ENCODE measurements around the gene RAB40B.

The RAB40B gene

DNA sequence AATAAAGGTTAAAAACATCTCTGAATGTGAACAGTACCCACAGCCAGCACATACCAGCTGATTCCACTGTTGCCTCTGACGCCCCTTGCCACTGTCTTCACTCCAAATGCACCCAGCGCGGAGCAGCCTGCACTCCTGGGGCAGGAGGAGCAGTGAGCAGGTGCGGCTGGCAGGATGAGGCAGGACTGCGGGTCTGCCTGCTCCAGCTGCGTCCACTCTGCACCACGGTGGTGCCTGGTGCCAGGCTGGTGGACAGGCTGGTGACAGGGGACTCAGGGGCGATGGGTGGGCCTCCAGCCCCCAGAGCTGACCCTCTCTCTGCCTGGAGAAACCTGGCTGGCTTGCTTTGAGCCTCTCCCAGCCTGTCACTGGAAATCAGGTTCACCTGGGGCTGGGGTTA is 9.4 kb downstream of the RAB40B start:
- peaks cover 1% of the 10 kb centered on the region for H3K9me3 ChIP-seq (ENCODE audit: control insufficient read depth, low read length)

DNA sequence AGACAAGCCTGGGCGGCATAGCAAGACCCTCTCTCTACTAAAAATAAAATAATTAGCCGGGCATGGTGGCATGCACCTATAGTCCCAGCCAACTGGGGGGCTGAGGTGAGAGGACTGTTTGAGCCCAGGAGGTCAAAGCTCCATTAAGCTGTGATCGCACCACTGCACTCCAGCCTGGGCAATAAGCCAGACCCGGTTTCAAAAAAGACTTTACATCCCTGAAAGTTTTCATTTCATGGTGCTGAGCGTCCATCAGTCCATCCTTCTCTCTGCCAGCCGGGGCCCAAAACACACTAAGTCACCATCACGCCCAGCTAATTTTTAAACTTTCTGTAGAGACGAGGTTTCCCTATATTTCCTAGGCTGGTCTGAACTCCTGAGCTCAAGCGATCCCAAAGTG is 10.6 kb downstream of the RAB40B start:
- 85% methylated on average over 9 of the region's 9 CpGs for WGBS
- H4K8ac ChIP-seq (ENCODE audit: low read length) = no peak overlapping the region

More for the DNA sequence above, 9.4 kb downstream of the RAB40B start:
- no peak overlapping the region for H3K14ac ChIP-seq (ENCODE audit: low read length in 2 of 2)
- H3K4me2 ChIP-seq (ENCODE audit: low read length, poor library complexity, severe bottlenecking) = no peak overlapping the region
- no peak overlapping the region for H2BK15ac ChIP-seq (ENCODE audit: low read depth, poor library complexity, severe bottlenecking)
- no peak overlapping the region for H3K4ac ChIP-seq (ENCODE audit: low read depth in 1 of 2, low read length in 2 of 2)
- no peak overlapping the region for H3K4me3 ChIP-seq (ENCODE audit: insufficient read depth in 1 of 2, low read depth in 1 of 2, low read length in 2 of 2)
- H2BK12ac ChIP-seq (ENCODE audit: low read length in 2 of 2) = no peak overlapping the region
- WGBS = 86% methylated on average over 8 of the region's 8 CpGs
- no peak overlapping the region for H4K91ac ChIP-seq (ENCODE audit: low read length)
- peak overlapping the region; percentile 61 for H2AK5ac ChIP-seq (ENCODE audit: low read length, severe bottlenecking)
- no peak for DNase-seq
- H2BK120ac ChIP-seq (ENCODE audit: low read depth, low read length) = no peak overlapping the region
- no peaks in the 10 kb centered on the region for H3K27me3 ChIP-seq (ENCODE audit: control insufficient read depth in 1 of 2, insufficient read depth in 1 of 2, low read length in 2 of 2)
- H3K27ac ChIP-seq (ENCODE audit: low read length, poor library complexity, severe bottlenecking) = no peak overlapping the region
- no peak overlapping the region for H4K8ac ChIP-seq (ENCODE audit: low read length)
- peaks cover 11% of the 10 kb centered on the region for H3K79me1 ChIP-seq (replicated peaks; ENCODE audit: low read length, poor library complexity, severe bottlenecking)
- peaks cover 0 to 27% of the 10 kb centered on the region in 2 experiments for H3K36me3 ChIP-seq (ENCODE audit: control insufficient read depth in 1 of 2, insufficient read depth in 2 of 2, low read depth in 1 of 2, low read length in 2 of 2)
- H3K4me1 ChIP-seq (ENCODE audit: control insufficient read depth, insufficient read depth, low read depth, low read length) = peaks cover 28% of the 10 kb centered on the region
- H3K23ac ChIP-seq (ENCODE audit: low read length in 2 of 2) = no peak overlapping the region
- H3K18ac ChIP-seq (ENCODE audit: low read depth in 1 of 2, low read length in 2 of 2) = no peak overlapping the region
- no peak overlapping the region for H2AFZ ChIP-seq (ENCODE audit: low read depth, low read length)
- no peak overlapping the region for H3K9ac ChIP-seq (ENCODE audit: low read length)
- no peak overlapping the region for H2BK5ac ChIP-seq (ENCODE audit: low read depth, low read length, poor library complexity, severe bottlenecking)

DNA sequence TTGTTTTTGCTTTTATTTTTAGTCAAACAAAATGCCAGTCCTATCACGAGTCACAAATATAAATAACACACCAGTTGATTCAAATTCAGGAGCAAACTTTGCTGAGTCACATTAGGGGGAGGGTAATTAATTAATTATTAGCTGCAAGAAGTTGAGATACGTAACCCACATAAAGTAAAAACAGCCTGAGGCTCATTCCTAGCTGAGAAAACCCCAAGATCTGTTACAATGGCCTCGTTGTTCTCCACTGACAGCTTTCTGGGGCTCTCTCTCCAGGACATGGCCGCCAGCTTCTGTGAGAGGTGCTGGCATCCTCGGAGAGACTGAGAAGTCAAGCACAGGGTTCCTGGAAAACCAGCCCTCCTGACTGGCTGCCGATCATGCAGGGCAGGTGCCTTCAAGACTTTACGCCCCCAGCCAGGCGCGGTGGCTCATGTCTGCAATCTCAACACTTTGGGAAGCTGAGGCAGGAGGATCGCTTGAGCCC is 11.1 kb downstream of the RAB40B start:
- no peak overlapping the region for H2BK12ac ChIP-seq (ENCODE audit: low read length in 2 of 2)
- no peak overlapping the region for H3K4me3 ChIP-seq (ENCODE audit: insufficient read depth in 1 of 2, low read depth in 1 of 2, low read length in 2 of 2)
- H3K4me2 ChIP-seq (ENCODE audit: low read length, poor library complexity, severe bottlenecking) = peak overlapping the region; percentile 27
- peaks cover 14% of the 10 kb centered on the region for H3K79me1 ChIP-seq (replicated peaks; ENCODE audit: low read length, poor library complexity, severe bottlenecking)
- H4K8ac ChIP-seq (ENCODE audit: low read length) = no peak overlapping the region
- H3K4me1 ChIP-seq (ENCODE audit: control insufficient read depth, insufficient read depth, low read depth, low read length) = peaks cover 29% of the 10 kb centered on the region
- H2BK15ac ChIP-seq (ENCODE audit: low read depth, poor library complexity, severe bottlenecking) = no peak overlapping the region
- no peak overlapping the region for H3K23ac ChIP-seq (ENCODE audit: low read length in 2 of 2)
- peaks cover 0 to 27% of the 10 kb centered on the region in 2 experiments for H3K36me3 ChIP-seq (ENCODE audit: control insufficient read depth in 1 of 2, insufficient read depth in 2 of 2, low read depth in 1 of 2, low read length in 2 of 2)
- H3K4ac ChIP-seq (ENCODE audit: low read depth in 1 of 2, low read length in 2 of 2) = no peak overlapping the region
- H3K14ac ChIP-seq (ENCODE audit: low read length in 2 of 2) = no peak overlapping the region
- H3K27me3 ChIP-seq (ENCODE audit: control insufficient read depth in 1 of 2, insufficient read depth in 1 of 2, low read length in 2 of 2) = no peaks in the 10 kb centered on the region
- no peak overlapping the region for H4K91ac ChIP-seq (ENCODE audit: low read length)
- H2AK5ac ChIP-seq (ENCODE audit: low read length, severe bottlenecking) = no peak overlapping the region
- no peak overlapping the region for H2BK120ac ChIP-seq (ENCODE audit: low read depth, low read length)
- no peak overlapping the region for H3K18ac ChIP-seq (ENCODE audit: low read depth in 1 of 2, low read length in 2 of 2)
- WGBS = 88% methylated on average over 9 of the region's 10 CpGs
- H3K27ac ChIP-seq (ENCODE audit: low read length, poor library complexity, severe bottlenecking) = peak overlapping the region; percentile 94
- H3K9me3 ChIP-seq (ENCODE audit: control insufficient read depth, low read length) = no peaks in the 10 kb centered on the region
- no peak overlapping the region for H2AFZ ChIP-seq (ENCODE audit: low read depth, low read length)
- peak overlapping the region; percentile 33 for H2BK5ac ChIP-seq (ENCODE audit: low read depth, low read length, poor library complexity, severe bottlenecking)
- no peak for DNase-seq
- no peak overlapping the region for H3K9ac ChIP-seq (ENCODE audit: low read length)

More for the DNA sequence above, 10.6 kb downstream of the RAB40B start:
- no peak overlapping the region for H3K14ac ChIP-seq (ENCODE audit: low read length in 2 of 2)
- H3K79me1 ChIP-seq (replicated peaks; ENCODE audit: low read length, poor library complexity, severe bottlenecking) = peaks cover 14% of the 10 kb centered on the region
- no peak overlapping the region for H2BK15ac ChIP-seq (ENCODE audit: low read depth, poor library complexity, severe bottlenecking)
- H3K4me1 ChIP-seq (ENCODE audit: control insufficient read depth, insufficient read depth, low read depth, low read length) = peaks cover 29% of the 10 kb centered on the region
- no peak overlapping the region for H3K4ac ChIP-seq (ENCODE audit: low read depth in 1 of 2, low read length in 2 of 2)
- no peak overlapping the region for H2BK5ac ChIP-seq (ENCODE audit: low read depth, low read length, poor library complexity, severe bottlenecking)
- H3K4me2 ChIP-seq (ENCODE audit: low read length, poor library complexity, severe bottlenecking) = no peak overlapping the region
- H3K9ac ChIP-seq (ENCODE audit: low read length) = no peak overlapping the region
- no peak overlapping the region for H2AFZ ChIP-seq (ENCODE audit: low read depth, low read length)
- H2BK120ac ChIP-seq (ENCODE audit: low read depth, low read length) = no peak overlapping the region
- no peaks in the 10 kb centered on the region for H3K27me3 ChIP-seq (ENCODE audit: control insufficient read depth in 1 of 2, insufficient read depth in 1 of 2, low read length in 2 of 2)
- no peak overlapping the region for H4K91ac ChIP-seq (ENCODE audit: low read length)
- H2AK5ac ChIP-seq (ENCODE audit: low read length, severe bottlenecking) = no peak overlapping the region
- DNase-seq = no peak
- H3K9me3 ChIP-seq (ENCODE audit: control insufficient read depth, low read length) = no peaks in the 10 kb centered on the region
- no peak overlapping the region for H3K23ac ChIP-seq (ENCODE audit: low read length in 2 of 2)
- H3K27ac ChIP-seq (ENCODE audit: low read length, poor library complexity, severe bottlenecking) = peak overlapping the region; percentile 94
- H3K36me3 ChIP-seq (ENCODE audit: control insufficient read depth in 1 of 2, insufficient read depth in 2 of 2, low read depth in 1 of 2, low read length in 2 of 2) = peaks cover 0 to 27% of the 10 kb centered on the region in 2 experiments
- no peak overlapping the region for H3K4me3 ChIP-seq (ENCODE audit: insufficient read depth in 1 of 2, low read depth in 1 of 2, low read length in 2 of 2)
- no peak overlapping the region for H2BK12ac ChIP-seq (ENCODE audit: low read length in 2 of 2)
- H3K18ac ChIP-seq (ENCODE audit: low read depth in 1 of 2, low read length in 2 of 2) = no peak overlapping the region

DNA sequence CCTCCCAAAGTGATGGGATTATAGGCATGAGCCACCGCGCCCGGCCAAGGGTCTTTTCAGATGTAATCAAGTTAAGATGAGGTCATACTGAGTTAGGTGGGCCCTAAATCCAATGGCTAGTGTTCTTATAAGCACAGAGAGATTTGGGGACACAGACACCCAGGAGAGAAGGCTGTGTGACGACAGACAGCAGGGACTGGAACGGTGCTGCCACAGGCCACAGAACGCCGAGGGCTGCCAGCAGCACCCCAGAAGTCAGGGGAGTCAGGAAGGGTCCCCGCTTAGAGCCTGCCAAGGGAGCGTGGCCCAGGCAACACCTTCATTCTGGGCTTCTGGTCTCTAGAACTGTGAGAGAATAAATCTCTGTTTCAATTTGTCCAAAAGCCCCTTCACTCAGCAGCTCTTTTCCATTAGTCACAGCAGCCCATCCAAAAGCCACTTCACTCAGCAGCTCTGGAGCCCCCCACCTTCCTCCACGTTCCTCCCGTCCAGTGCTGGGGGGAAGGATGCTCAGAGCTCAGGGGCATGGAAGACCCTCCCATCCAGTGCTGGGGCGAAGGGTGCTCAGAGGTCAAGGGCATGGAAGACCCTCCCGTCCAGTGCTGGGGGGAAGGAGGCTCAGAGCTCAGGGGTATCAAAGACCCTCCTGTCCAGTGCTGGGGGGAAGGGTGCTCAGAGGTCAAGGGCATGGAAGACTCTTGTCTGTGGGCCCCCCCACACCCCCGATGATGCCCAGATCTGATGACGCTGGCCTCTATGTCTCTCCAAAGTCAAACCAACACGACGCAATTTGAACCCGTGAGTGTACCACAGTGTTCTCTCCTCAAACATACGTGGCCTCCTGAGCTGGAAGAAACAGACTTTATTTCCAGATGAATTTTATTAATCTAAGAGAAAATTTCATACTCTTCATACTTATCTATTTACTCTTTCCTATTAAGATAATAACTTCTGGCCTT is 11.9 kb downstream of the RAB40B start:
- 91% methylated on average over 18 of the region's 19 CpGs for WGBS
- Histone ChIP-seq H2AK5ac (ENCODE audit: low read length, severe bottlenecking) (peak overlapping the region; percentile 66), H2AFZ (ENCODE audit: low read depth, low read length) (no peak overlapping the region), H2BK5ac (ENCODE audit: low read depth, low read length, poor library complexity, severe bottlenecking) (peak overlapping the region; percentile 1), H3K36me3 (ENCODE audit: control insufficient read depth in 1 of 2, insufficient read depth in 2 of 2, low read depth in 1 of 2, low read length in 2 of 2) (peaks cover 0 to 21% of the 10 kb centered on the region in 2 experiments), H3K27ac (ENCODE audit: low read length, poor library complexity, severe bottlenecking) (peak overlapping the region; percentile 74), H3K9me3 (ENCODE audit: control insufficient read depth, low read length) (peaks cover 4% of the 10 kb centered on the region), H3K23ac (ENCODE audit: low read length in 2 of 2) (no peak overlapping the region), H3K9ac (ENCODE audit: low read length) (no peak overlapping the region), H3K4ac (ENCODE audit: low read depth in 1 of 2, low read length in 2 of 2) (no peak overlapping the region), H3K27me3 (ENCODE audit: control insufficient read depth in 1 of 2, insufficient read depth in 1 of 2, low read length in 2 of 2) (no peaks in the 10 kb centered on the region), H2BK12ac (ENCODE audit: low read length in 2 of 2) (no peak overlapping the region), H3K4me3 (ENCODE audit: insufficient read depth in 1 of 2, low read depth in 1 of 2, low read length in 2 of 2) (no peak overlapping the region), H3K79me1 (replicated peaks; ENCODE audit: low read length, poor library complexity, severe bottlenecking) (peaks cover 12% of the 10 kb centered on the region), H3K18ac (ENCODE audit: low read depth in 1 of 2, low read length in 2 of 2) (peak overlapping the region in 1 of 2 experiments; percentile 18), H2BK120ac (ENCODE audit: low read depth, low read length) (no peak overlapping the region), H3K4me1 (ENCODE audit: control insufficient read depth, insufficient read depth, low read depth, low read length) (peaks cover 29% of the 10 kb centered on the region), H4K91ac (ENCODE audit: low read length) (no peak overlapping the region), H4K8ac (ENCODE audit: low read length) (no peak overlapping the region), H2BK15ac (ENCODE audit: low read depth, poor library complexity, severe bottlenecking) (no peak overlapping the region), H3K4me2 (ENCODE audit: low read length, poor library complexity, severe bottlenecking) (no peak overlapping the region), H3K14ac (ENCODE audit: low read length in 2 of 2) (no peak overlapping the region)
- no peak for DNase-seq

All from mesenchymal stem cell (in vitro differentiated cells and primary cell).